HepG2 (cell line): Measurements from ENCODE around the gene TEKT3. TPM values are rescaled to one million over a fixed set of nuclear protein-coding genes. Genes with fewer than 3 reads are reported as not detected.

Experiments used
- ATAC-seq: fragments of 200-7000 bp; cut with Tn5 transposase; 3 replicates; pipeline ENCODE4 v1.9.1; 2020; ENCODE audit warnings: mild to moderate bottlenecking, moderate library complexity
- BruUV-seq: library from RNA; stranded (reverse); fragments of 400-500 nt; replicated peaks from 2 replicates; lab custom pipeline; 2021; lab: Mats Ljungman, UMichigan
- CTCF ChIA-PET: fragments of 300-600 bp; formaldehyde crosslinking; extraction: SDS; loops from one replicate; lab custom pipeline; 2021; ENCODE audit warnings: low total read pairs, inconsistent platforms, low intra/inter-chr PET ratio; lab: Yijun Ruan, JAX
- POLR2A ChIA-PET: fragments of 350-600 bp; sonication (Branson Sonifier 250); formaldehyde crosslinking; loops from one replicate; lab custom pipeline; 2020; ENCODE audit warnings: antibody characterized with exemption, inconsistent platforms; lab: Yijun Ruan, JAX
- DNase-seq: peaks from one replicate; pipeline ENCODE4 v3.0.0-alpha.2; 2015; ENCODE audit warnings: low spot score
- FAIRE-seq: peaks from 3 replicates; lab custom pipeline; 2011; peaks lifted over from hg19 to GRCh38; lab: Jason Lieb, UNC
- H2AFZ ChIP-seq: one replicate; pipeline ENCODE4 v1.6.1; 2011; ENCODE audit warnings: low read length, inconsistent platforms
- H3K27ac ChIP-seq: fragments of 300-600 bp; 3 replicates; pipeline ENCODE4 v1.8.0; 2011; ENCODE audit warnings: mixed run types, mild to moderate bottlenecking, mixed read lengths, low read length, inconsistent platforms; ENCODE audit not compliant: insufficient read depth; ENCODE audit errors: extremely low read length
- H3K27me3 ChIP-seq, 2 experiments: fragments of 200-600 bp in 1 of 2; 2 replicates in 1 of 2; 3 replicates in 1 of 2; pipeline versions ENCODE4 v1.6.0 to v1.8.0; 2011; ENCODE audit warnings: low read length in 2 of 2, mild to moderate bottlenecking in 2 of 2, moderate library complexity in 2 of 2, inconsistent platforms in 1 of 2; ENCODE audit not compliant: insufficient read depth in 2 of 2, control insufficient read depth in 1 of 2
- H3K36me3 ChIP-seq, 2 experiments: fragments of 200-600 bp in 1 of 2; replicated peaks in 1 of 2; 2 replicates in 1 of 2; 3 replicates in 1 of 2; pipeline versions ENCODE4 v1.5.1 to v1.8.0; 2011; ENCODE audit warnings: low read length in 2 of 2, inconsistent platforms in 1 of 2; ENCODE audit not compliant: insufficient read depth in 2 of 2, control insufficient read depth in 1 of 2
- H3K4me1 ChIP-seq: 2 replicates; pipeline ENCODE4 v1.5.1; 2012; ENCODE audit warnings: low read length, inconsistent platforms; ENCODE audit not compliant: insufficient read depth
- H3K4me2 ChIP-seq: 2 replicates; pipeline ENCODE4 v1.6.0; 2011; ENCODE audit warnings: low read depth, low read length, inconsistent platforms
- H3K4me3 ChIP-seq, 3 experiments: fragments of 200-600 bp in 1 of 3; sonication (generic), shearing (Covaris generic) in 1 of 3; replicated peaks in 1 of 3; 2 replicates each; pipeline ENCODE4 v1.5.1; 2011 to 2016; ENCODE audit warnings: low read length in 3 of 3, inconsistent platforms in 2 of 3, low read depth in 2 of 3, mild to moderate bottlenecking in 2 of 3, control low read depth in 1 of 3, mixed read lengths in 1 of 3; ENCODE audit not compliant: insufficient read depth in 1 of 3
- H3K79me2 ChIP-seq: one replicate; pipeline ENCODE4 v1.6.1; 2011; ENCODE audit warnings: low read length, inconsistent platforms; ENCODE audit not compliant: insufficient read depth
- H3K9ac ChIP-seq: 2 replicates; pipeline ENCODE4 v1.6.0; 2011; ENCODE audit warnings: mild to moderate bottlenecking, low read depth, low read length, inconsistent platforms; ENCODE audit not compliant: insufficient read depth
- H3K9me3 ChIP-seq: 2 replicates; pipeline ENCODE4 v1.5.1; 2012; ENCODE audit warnings: mild to moderate bottlenecking, low read length
- H4K20me1 ChIP-seq: 2 replicates; pipeline ENCODE4 v1.6.0; 2011; ENCODE audit warnings: inconsistent platforms, mild to moderate bottlenecking, low read length, moderate library complexity; ENCODE audit not compliant: insufficient read depth
- ELF1 ChIP-seq: sonication (generic); formaldehyde crosslinking; IDR thresholded peaks from 2 replicates; pipeline ENCODE4 v1.4.0; 2020; ENCODE audit warnings: missing genetic modification reagents
- NFATC3 ChIP-seq: sonication (generic); formaldehyde crosslinking; IDR thresholded peaks from 2 replicates; pipeline ENCODE4 v1.5.1; 2020; ENCODE audit warnings: mild to moderate bottlenecking, missing genetic modification reagents
- NFE2L1 ChIP-seq: sonication (generic); formaldehyde crosslinking; IDR thresholded peaks from 2 replicates; pipeline ENCODE4 v1.4.0; 2020; ENCODE audit warnings: missing genetic modification reagents, mild to moderate bottlenecking, borderline replicate concordance
- NR2C2 ChIP-seq: sonication (generic); formaldehyde crosslinking; IDR thresholded peaks from 2 replicates; pipeline ENCODE4 v1.4.0; 2020; ENCODE audit warnings: missing genetic modification reagents, mild to moderate bottlenecking, moderate library complexity, borderline replicate concordance
- SALL1 ChIP-seq: sonication (generic); formaldehyde crosslinking; IDR thresholded peaks from 2 replicates; pipeline ENCODE4 v1.8.0; 2022; ENCODE audit warnings: mild to moderate bottlenecking, missing genetic modification reagents
- TBP ChIP-seq: sonication (generic); formaldehyde crosslinking; IDR thresholded peaks from 2 replicates; pipeline ENCODE4 v1.5.0; 2020; ENCODE audit warnings: missing genetic modification reagents
- ZNF205 ChIP-seq: IDR thresholded peaks from 2 replicates; pipeline ENCODE4 v1.6.1; 2018; ENCODE audit warnings: missing biosample characterization, missing genetic modification reagents
- ZNF275 ChIP-seq: sonication (generic); formaldehyde crosslinking; IDR thresholded peaks from 2 replicates; pipeline ENCODE4 v1.8.0; 2022; ENCODE audit warnings: missing genetic modification reagents, mild to moderate bottlenecking, inconsistent platforms, borderline replicate concordance
- ZNF343 ChIP-seq: sonication (generic); formaldehyde crosslinking; IDR thresholded peaks from 2 replicates; pipeline ENCODE4 v1.4.0; 2020; ENCODE audit warnings: mild to moderate bottlenecking, missing genetic modification reagents
- ZNF501 ChIP-seq: sonication (generic); formaldehyde crosslinking; IDR thresholded peaks from 2 replicates; pipeline ENCODE4 v1.5.1; 2020; ENCODE audit warnings: mild to moderate bottlenecking, moderate library complexity, missing genetic modification reagents
- ZNF567 ChIP-seq: sonication (generic); formaldehyde crosslinking; IDR thresholded peaks from 2 replicates; pipeline ENCODE4 v1.8.1; 2023; ENCODE audit warnings: mild to moderate bottlenecking, missing genetic modification reagents, borderline replicate concordance
- WGBS: methylation state at CpG from one replicate; pipeline ENCODE4 v1.1.6; 2017; ENCODE audit warnings: low lambda C conversion rate; 5-methylcytosine and 5-hydroxymethylcytosine counted together
- in situ Hi-C: cut with HindIII; loops from 2 replicates; pipeline ENCODE4 v1.10.0; 2017; ENCODE audit warnings: low pct_unique_long_range_greater_than_20kb; ENCODE audit not compliant: extremely low pct_ligation_motif_present
- intact Hi-C: fragments of 100-400 bp; cut with micrococcal nuclease; formaldehyde crosslinking; loops from one replicate; pipeline ENCODE4 v1.10.0; 2022; ENCODE audit not compliant: unreplicated experiment
- polyA plus RNA-seq, 8 experiments: library from polyadenylated mRNA; depleted of rRNA in 3 of 8; stranded (reverse) in 7 of 8; unstranded in 1 of 8; fragments of >200 nt; fragmentation: Illumina TruSeq in 4 of 8; extraction: Trizol in 4 of 8; gene quantifications; 2 replicates each; pipeline versions ENCODE4 v1.2.1 to v1.2.3, GENCODE V29; 2011 to 2016; ENCODE audit warnings: low read depth in 4 of 8, missing spikeins in 1 of 8, mixed read lengths in 1 of 8; ENCODE audit not compliant: insufficient read depth in 1 of 8
- total RNA-seq, 5 experiments: library from RNA; depleted of rRNA; stranded (reverse); fragments of >200 nt; fragmentation: Illumina TruSeq; extraction: Trizol; gene quantifications; 2 replicates each; pipeline ENCODE4 v1.2.3, GENCODE V29; 2016; ENCODE audit warnings: low read depth in 1 of 5
- TF ChIP-seq, protein P1 (sequence below): IDR thresholded peaks from 2 replicates; pipeline ENCODE4 v1.6.1; 2016; ENCODE audit warnings: mild to moderate bottlenecking, missing biosample characterization, missing genetic modification reagents
- TF ChIP-seq, protein P2 (sequence below): sonication (generic); formaldehyde crosslinking; IDR thresholded peaks from 2 replicates; pipeline ENCODE4 v1.5.1; 2020; ENCODE audit warnings: missing genetic modification reagents, mild to moderate bottlenecking, borderline replicate concordance

The TEKT3 gene
- total and polyA plus RNA-seq, 2 of the 13 experiments (the other 11 are each of a cell fraction or from before 2014, with no cell fraction given), result 0.58 to 0.82 TPM

- 33% methylated on average over 8 of the region's 8 CpGs for WGBS
- no peaks in the 10 kb centered on the region for H3K9me3 ChIP-seq
- FAIRE-seq (no peak), DNase-seq (no peak), ATAC-seq (no peak)
- ChIA-PET POLR2A (no interaction called here), CTCF (no interaction called here)
- H4K20me1 ChIP-seq, result no peaks in the 10 kb centered on the region
- BruUV-seq, result no TSS peak
- in situ Hi-C loops (no loop called here), intact Hi-C loops (no loop called here)
- no peak overlapping the region for H3K27ac ChIP-seq
- no peak overlapping the region for H2AFZ ChIP-seq
- no peaks in the 10 kb centered on the region for H3K79me2 ChIP-seq
- H3K36me3 ChIP-seq, result no peaks in the 10 kb centered on the region
- no peak overlapping the region for H3K9ac ChIP-seq
- peaks cover 0 to 14% of the 10 kb centered on the region in 2 experiments; a peak in 2 of 5 replicates for H3K27me3 ChIP-seq
- H3K4me3 ChIP-seq, result no peak overlapping the region
- H3K4me1 ChIP-seq, result peaks cover 8% of the 10 kb centered on the region; the same call in 1 of the 2 replicates
- no peak overlapping the region for H3K4me2 ChIP-seq
- TF ChIP-seq ZNF501 (no peak), NR2C2 (CRISPR knock-in tag) (no peak), NFE2L1 (CRISPR knock-in tag) (no peak), ZNF567 (CRISPR knock-in tag) (no peak), SALL1 (CRISPR knock-in tag) (no peak), TBP (no peak), ELF1 (CRISPR knock-in tag) (no peak), ZNF205 (no peak), ZNF343 (CRISPR knock-in tag) (no peak), ZNF275 (CRISPR knock-in tag) (no peak), NFATC3 (CRISPR knock-in tag) (no peak)
- TF ChIP-seq, protein P1, sequence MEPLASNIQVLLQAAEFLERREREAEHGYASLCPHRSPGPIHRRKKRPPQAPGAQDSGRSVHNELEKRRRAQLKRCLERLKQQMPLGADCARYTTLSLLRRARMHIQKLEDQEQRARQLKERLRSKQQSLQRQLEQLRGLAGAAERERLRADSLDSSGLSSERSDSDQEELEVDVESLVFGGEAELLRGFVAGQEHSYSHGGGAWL (CRISPR knock-in tag), result no peak
- TF ChIP-seq, protein P2, sequence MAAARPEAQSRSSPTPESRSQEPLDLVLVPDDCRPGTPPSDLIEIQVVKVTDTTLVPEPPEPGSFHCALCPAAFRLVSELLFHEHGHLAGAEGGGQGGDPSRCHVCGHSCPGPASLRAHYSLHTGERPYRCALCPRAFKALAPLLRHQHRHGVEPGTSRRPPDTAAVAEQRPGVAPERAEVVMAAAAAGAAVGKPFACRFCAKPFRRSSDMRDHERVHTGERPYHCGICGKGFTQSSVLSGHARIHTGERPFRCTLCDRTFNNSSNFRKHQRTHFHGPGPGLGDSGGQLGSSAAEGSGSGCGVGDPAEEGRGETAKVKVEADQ (CRISPR knock-in tag), result no peak
Measured at GRCh38 chr17:15291674-15292361, 49.6 kb downstream of the TEKT3 start.
